GM18498 (cell line): ENCODE data around the gene CDH4.

Experiments
- ATAC-seq: cut with Tn5 transposase; IDR thresholded peaks from one replicate; pipeline ENCODE4 v1.9.1; 2021; ENCODE audit warnings: mild to moderate bottlenecking, moderate library complexity; ENCODE audit not compliant: unreplicated experiment

The CDH4 gene

DNA sequence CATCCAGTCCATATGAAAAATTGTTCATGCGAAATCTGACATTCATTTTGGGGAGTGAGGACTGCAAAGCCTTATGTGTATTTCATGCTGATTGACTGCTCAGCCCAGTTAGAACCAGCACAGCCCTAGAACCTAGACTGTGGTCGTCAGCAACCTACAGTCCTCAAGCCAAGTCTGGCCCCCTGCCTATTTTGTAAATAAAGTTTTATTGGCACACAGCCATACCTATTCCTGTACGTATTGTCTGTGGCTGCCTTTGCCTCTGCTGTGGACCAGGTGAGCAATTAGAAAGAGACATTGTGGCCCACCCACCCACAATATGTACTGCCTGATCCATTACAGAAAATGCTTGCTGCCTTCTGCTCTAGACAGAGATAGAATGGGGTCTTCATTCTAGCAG is 422.6 kb downstream of the CDH4 start:
- no peak for ATAC-seq

DNA sequence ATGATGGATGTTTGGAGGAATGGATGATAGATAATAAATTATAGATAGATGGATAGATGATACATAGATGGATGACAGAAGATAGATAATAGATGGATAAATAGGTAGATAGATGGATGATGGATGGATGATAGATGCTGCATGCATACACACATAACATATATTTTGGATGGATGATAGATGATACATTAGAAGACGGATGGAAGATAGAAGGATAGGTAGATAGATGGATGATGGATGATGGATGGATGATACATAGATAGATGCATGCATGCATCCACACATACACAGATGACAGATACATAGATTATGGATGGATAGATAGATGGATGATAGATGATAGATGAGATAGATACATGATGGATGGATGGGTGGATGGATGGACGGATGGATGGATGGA is 425.9 kb downstream of the CDH4 start:
- ATAC-seq = no peak

DNA sequence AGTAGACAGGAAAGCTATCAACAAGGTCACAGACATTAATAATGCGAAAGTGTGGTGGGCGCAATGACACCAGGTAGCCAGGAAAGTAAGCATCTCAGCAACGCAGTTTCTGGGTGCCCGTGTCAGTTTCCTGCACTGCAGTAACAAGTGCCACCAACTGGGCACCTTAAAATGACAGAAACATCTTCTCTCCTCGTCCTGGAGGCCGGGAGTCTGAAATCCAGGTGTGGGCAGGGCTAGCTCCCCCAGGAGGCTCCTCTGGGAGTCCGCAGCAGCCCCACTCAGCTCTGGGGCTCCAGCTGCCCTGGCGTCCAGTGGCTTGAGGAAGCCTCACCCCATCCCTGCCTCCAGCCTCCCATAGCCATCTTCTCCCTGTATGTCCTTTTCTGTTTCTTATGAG is 426.4 kb downstream of the CDH4 start:
- no peak for ATAC-seq

DNA sequence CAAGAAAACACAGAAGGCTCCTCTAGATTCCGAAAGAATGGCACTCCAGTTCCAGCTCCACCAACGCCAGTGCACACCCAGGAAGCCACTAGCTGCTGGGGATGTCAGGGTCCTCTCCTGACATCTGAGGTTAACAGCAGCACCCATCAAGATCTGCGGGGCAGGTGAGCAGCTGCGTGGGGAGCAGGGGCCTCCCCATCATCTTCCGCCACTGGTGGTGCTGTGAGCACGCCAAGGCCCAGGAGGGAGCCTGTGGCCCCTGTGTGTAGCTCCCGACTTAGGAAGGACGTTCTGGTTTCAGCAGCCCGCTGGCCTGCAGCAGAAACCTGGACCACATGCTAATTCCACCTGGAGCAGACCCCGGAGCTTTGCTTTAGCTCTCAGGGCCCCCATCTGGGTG is 427.4 kb downstream of the CDH4 start:
- no peak for ATAC-seq

DNA sequence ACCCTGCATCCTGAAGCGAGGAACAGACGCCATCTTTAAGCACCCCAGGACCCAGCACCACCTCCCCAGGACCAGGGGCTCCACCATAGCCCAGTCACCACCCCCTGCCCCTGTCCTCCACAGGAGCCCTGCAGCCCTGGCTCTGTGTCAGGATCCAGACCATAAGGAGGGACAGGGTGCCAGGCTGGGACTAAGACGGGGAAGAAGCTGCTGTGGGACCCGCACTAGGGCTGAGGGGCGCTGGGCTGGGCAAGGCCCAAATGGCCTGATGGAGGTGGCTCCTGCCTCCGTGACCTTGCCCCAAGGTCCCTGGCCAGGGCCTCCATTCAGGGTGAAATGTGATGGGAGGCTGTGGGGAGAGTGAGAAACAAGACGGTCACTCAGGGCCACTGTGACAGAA is 428.0 kb downstream of the CDH4 start:
- ATAC-seq = no peak

DNA sequence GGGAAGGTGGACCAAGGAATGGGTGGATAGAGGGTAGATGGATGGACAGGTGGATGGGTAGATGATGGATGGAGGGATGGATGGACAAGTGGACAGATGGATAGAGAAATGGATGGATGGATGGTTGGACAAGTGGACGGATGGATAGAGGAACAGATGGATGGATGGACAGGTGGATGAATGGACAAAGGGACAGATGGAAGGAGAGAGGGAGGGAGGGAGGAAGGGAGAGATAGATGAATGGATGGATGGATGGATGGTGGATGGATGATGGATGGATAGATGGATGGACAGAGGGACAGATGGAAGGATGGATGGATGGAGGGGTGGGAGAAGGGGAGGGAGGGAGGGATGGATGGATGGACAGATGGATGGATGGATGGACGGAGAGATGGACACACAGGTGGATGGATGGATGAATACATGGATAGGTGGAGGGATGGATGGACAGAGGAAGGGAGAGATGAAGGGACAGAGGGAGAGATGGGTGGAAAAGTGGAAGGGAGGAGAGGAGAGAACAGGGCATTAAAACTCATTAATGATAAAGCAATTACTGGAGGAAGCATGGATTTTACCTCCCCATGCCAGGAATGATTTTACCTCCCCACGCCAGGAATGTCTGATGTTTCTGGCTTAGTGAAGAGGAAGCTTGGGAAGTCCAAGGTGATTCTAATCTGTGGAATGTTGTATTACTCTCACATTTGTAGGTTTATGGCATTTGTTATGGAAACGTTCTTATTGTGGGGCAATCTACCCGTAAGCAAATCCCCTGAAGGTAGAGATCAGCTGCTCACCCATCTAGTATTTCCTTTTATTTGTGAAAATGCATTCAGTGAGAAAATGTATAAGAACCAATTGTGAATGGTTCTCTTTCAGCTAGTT is 430.3 kb downstream of the CDH4 start:
- ATAC-seq = no peak

DNA sequence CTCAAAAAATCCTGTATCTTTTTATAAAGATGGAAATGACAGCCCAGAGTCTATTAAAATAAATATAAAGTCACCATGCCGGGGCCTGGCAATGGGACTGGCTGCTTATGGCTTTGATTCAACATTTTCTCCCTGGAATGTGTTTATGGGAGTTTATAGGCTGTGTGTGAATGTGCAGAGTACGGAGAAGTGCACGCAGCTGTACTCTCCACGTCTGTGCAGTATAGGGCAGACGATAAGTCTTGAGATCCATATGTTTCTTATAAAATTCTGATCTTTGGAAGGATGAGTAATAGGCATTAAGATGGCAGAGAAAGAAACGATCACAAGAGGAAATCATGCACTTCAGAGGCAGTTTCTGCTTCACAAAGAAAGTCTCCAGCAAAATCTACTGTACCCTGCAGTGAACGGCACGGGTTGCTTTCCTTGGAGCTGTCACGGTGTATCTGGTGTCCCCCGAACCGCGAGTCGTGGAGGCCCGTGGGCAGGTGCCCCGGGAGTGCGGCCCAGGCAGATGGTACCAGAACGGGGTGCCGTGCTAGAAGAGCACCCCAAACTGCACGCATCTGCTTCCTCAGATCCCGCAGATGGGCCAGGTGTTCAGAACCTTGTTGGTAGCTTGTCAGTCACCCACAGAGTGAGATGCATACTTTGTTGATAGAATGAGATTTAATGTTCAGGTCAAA is 431.1 kb downstream of the CDH4 start:
- ATAC-seq = no peak

DNA sequence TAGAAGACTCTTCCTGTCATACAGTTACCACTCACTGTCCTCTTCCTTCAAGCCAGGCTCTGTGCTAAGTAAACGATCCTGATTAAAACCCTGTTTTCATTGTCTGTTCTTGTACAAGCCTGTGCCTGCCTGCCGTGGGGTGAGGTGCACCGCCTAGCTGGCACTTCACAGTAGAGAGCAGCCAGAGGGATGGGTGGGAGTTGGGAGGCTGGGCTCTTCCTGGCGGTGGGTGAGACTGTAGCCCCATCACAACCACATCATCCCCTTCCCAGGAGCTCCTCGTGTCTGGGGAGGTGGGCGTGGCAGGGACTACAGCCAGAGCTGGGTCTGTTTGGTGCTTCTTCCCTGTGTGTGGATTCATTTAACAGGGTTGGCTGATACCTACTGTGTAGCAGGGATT is 431.7 kb downstream of the CDH4 start:
- no peak for ATAC-seq

DNA sequence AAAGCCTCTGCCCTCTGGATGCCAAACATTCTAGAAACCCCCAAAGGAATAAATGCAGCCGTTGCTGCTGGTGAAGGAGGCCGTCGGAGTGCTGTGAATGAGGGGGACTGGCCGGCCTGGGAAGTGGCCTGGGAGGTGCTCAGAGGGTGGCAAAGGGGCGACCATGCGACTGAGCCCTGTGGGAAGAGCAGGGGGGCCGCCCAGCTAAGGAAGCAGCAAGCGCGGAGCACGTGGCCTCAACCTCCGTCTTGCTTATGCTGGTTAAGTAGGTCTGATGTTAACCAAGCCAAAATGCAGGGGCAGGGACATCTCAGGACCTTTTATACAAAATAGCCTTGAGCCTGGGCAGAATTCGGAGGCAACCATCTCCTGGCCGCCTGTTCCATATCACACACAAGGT is 432.1 kb downstream of the CDH4 start:
- no peak for ATAC-seq

DNA sequence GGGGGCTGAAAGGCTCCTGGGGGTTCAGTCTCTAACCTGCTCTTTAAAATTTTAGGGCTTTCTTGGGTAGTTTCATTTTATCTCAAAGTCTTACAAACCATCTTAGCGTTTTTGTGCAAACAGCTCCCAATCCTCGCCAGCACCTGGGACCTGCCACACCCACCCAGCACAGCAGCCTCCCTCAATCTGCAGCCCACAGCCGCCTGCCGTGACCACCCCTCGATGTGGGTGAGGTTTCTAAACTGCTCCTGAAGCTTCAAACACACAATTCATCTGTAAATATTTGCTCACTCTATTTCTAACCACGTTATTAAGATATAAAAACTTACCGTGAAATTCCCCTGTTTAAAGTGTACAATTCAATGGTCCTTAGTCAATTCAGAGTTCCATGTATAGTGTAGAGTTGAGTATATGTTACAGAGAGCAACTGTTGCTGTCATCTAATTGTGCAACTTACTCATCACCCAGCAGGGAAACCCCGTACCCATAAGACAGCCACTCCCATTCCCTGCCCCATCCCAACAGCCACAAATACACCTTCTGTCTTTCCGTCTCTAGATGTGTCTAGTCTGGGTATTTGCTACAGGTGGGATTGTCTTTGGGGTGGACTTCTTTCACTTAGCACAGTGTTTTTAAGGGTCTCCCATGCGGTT is 432.6 kb downstream of the CDH4 start:
- no peak for ATAC-seq

DNA sequence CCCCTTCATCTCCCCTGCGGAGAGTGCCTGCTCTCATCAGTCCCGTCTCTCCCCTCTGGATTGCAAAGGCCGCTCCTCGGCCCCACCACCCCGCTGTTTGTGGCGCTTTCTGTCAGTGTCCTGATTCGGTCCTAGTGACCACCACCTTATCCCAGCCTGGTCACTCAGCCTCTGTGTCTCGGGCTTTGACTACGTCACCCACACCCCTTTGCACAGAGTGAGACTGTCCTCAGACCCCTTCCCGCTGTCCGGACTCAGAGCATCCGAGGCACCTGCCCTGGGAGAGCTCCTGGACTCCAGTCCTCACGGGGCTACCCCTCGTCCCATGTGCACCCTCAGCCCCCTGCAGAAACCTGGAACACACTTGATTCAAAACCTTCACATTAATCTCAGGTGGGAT is 433.4 kb downstream of the CDH4 start:
- no peak for ATAC-seq

DNA sequence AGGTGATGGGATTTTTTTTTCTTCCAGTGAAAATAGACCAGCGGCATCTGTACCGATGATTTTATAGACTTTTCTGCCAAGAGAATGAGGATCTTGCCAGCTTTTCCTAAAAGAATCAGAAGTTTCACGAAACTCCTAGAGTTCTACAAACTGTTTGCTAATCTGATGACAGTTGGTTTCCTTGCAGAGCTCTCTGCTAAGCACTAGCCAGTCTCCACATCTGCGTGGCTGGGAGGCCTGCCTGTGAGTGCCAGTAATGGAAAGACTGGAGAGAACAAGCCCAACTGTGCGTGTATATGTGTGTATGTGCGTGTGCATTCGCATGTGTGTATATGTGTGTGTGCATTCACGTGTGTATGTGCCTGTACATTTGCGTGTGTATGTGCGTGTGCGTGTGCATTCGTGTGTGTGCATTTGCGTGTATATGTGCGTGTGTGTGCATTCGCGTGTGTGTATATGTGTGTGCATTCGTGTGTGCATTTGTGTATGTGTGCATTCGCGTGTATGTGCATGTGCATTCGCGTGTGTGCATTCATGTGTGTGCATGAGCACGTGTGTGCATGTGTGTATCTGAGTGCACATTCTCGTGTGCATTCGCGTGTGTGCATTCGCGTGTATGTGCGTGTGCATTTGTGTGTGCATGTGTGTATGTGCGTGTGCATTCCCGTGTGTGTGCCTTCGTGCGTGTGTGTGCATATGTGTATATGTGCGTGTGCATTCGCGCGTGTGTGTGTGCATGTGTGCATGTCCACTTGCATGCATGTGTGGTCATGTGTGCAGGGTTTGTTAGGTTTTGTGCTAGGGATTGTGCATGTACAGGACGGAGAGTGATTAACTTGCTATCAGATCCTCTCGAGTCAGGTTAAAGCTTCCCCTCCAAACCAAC is 434.2 kb downstream of the CDH4 start:
- ATAC-seq = no peak

DNA sequence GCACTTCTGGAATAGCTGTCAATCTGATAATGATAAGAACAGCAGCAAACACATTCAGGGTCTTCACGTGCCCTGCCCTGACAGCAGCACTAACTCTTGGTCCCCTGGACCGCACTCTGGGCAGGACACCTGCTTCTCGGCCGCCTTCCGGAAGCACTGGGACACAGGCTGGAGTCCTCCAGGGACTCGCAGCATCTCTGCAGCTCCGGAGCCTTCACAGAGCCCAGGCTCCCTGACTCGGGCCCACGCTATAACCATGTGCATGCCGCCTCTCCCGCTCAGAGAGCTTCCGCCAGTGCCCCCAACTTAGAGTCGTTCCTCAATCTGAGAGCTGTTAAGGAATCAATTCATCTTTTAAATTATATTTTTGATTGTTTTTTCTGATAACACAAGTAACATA is 436.4 kb downstream of the CDH4 start:
- ATAC-seq = no peak

DNA sequence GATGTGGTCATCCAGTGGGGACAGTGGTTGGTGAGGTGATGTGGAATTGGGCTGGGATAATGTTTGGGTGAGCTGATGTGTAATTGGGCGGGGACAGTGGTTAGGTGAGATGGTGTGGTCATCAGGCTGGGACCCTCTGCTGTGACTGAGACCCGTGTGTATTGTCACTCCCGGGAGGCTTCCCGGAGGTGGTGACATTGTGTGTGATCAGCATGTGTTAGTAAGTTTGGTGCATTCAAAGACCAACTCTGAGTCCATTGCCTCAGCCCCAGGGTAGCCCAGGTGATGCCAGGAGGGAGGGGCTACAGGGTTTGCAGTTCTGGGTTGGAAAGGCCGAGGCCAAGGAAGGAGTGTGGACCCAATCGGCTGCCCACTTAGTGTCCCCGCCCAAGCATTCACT is 438.1 kb downstream of the CDH4 start:
- ATAC-seq = no peak

DNA sequence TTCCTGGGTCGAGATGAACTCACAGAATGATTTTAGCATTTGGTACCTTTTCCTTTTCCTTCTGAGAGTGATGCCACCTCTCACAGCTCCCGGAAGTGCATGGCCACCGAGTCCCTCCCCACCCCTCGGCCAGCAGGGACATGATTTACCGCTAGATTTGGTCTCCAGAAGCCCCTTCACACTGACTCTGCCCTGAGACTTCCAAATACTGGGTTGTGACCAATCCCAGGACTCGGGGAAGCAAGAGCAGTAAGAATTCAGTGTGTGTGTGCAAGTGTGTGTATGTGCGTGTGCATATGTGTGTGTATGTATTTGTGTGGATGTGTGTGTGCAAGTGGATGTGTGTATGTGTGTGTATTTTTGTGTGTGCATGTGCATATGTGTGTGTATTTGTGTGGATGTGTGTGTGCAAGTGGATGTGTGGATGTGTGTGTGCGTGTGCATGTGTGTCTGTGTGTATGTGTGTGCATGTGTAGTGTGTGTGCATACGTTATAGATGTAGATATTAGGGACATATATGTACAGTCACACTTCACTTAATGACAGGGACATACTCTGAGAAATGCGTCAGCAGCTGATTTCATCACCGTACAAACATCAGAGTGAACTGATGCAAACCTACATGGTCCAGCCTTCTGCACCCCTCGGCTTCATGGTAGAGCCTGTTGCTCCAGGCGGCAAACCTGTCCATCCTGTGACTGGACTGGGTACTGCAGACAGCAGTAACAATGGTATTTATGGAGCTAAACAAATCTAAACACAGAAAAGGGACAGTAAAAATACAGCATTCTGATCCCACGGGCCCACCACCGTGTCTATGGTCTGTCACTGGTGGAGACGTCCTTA is 439.2 kb downstream of the CDH4 start:
- no peak for ATAC-seq

DNA sequence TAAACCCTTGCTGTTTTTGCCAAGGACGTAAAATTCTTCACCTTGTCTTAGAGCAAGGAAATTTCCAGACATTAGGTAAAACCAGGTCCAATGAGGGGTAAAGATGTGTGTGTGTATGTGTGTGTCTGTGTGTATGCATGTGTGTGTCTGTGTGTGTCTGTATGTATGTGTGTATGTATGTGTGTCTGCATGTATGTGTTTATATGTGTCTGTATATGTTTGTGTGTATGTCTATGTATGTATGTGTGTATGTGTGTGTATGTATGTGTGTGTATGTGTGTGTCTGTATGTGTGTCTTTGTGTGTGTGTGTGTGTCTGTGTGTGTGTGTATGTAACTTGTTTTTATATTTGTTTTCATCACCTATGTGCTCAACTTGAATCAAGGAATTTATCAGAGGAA is 439.9 kb downstream of the CDH4 start:
- ATAC-seq = no peak

DNA sequence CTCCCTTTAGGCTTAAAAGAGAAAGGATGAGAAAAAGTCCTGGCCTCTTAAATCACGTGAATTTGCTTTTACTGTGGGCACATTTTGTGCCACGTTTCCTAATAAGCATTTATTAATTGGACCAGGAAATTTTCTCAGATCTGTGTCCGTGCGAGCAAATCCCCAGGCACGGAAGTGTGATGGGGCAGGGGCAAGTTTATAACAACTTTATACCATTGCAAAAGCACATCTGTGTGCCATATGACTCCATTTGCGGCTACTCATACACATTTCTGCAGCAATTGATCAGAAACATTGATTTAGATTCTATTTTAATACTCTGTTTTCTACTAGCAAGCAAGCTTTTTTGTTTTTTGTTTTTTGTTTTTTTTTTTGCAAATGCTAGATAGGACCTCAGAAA is 440.4 kb downstream of the CDH4 start:
- no peak for ATAC-seq

DNA sequence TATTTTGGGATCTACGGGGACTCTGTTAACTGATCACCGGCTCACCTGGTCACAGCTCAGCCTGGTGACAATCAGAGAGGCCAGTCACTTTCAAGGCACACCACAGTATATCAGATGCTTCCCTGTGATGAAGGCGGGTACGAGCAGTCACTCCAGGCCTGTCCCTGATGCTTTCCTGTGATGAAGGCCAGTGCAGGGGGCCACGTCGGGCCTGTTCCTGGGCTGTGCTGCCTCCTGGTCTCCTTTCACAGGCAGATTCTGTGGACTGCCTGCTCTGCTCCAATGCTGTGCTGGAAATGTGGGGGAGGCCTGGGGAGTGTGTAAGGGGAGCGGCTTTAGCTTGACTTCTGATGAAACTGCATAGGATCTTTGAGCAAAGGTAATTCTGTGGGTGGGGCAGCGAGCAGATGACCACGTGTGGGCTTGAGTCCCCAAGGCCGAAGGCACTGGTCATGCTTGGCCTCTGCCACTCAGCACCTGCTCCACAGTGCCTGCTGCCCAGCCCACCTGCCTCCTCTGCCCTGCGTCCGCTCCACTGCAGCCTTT is 441.1 kb downstream of the CDH4 start:
- ATAC-seq = no peak

DNA sequence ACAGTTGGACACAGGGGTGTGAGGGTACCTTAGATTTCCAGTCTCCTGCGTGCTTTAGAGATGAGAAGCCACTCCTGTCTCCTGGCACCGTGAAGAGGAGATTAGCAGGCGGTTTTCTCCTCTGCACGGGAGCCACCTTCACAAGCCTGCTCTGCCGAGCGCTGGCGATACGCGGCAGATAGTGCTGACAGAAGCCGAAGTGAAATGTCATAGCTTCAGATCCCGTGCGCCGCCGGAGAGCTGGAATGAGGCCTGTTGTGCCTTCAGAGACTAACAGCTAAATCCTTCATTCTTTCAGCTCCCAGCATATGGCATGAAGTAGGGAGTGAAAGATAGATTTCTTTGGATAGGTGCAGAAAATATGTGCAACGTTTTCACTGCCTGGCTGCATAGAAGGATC is 442.6 kb downstream of the CDH4 start:
- no peak for ATAC-seq

DNA sequence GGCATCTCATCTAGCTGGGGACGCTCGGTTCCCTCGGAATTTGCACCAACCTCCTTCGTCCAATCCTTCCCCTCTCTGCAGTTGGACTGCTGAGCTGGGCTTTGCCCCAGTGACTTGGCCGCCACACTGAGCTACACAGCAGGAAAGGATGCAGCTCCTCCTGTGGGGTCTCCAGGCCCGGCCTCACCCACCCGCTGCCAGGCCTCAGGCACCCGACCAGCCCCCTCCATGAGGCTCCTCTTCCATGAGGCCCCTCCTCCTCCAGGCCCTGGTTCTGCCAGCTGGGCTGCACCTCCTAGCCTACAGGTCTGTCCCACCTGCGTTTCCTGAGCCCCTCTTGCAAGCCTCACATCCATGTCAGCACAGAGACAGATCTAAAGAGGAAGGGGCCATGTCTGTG is 443.7 kb downstream of the CDH4 start:
- ATAC-seq = no peak
